NCI-H1436 (cell line): ENCODE results near the gene TARDBP.
"Not testable (repeated sequence)": the region's sequence is repeated elsewhere in the genome, so short reads cannot be mapped to it uniquely, and the experiment has no call there.

Source experiments
- DNase-seq: peaks from one replicate; lab custom pipeline; 2025; lab: John Stamatoyannopoulos, UW

Gene TARDBP

GRCh38 chr1:11042995-11043874 is 30.8 kb downstream of the TARDBP start:
- no peak for DNase-seq

GRCh38 chr1:11044086-11044848 is 31.8 kb downstream of the TARDBP start:
- DNase-seq = no peak

- no peak for DNase-seq
These were observed 32.5 kb downstream of the TARDBP start for GRCh38 chr1:11044849-11045427.

- no peak for DNase-seq
These were observed 33.2 kb downstream of the TARDBP start for GRCh38 chr1:11045428-11046269.

- no peak for DNase-seq
These were observed 33.8 kb downstream of the TARDBP start for GRCh38 chr1:11046270-11046566.

GRCh38 chr1:11046625-11047365 is 34.3 kb downstream of the TARDBP start, which contains the start of gene MASP2:
Gene MASP2, minus strand, starts transcription at chr1:11047239. Its CDS starts 32 bp downstream, at chr1:11047207.
- no peak for DNase-seq

- not testable (repeated sequence) for DNase-seq
These were observed 38.7 kb downstream of the TARDBP start for GRCh38 chr1:11051121-11051520.

GRCh38 chr1:11051781-11052511 is 39.5 kb downstream of the TARDBP start:
- no peak for DNase-seq

GRCh38 chr1:11052839-11053757 is 40.6 kb downstream of the TARDBP start:
- DNase-seq = no peak

GRCh38 chr1:11053758-11054137 is 41.3 kb downstream of the TARDBP start:
- DNase-seq = no peak

- no peak for DNase-seq
These were observed 41.7 kb downstream of the TARDBP start for GRCh38 chr1:11054181-11054580.

GRCh38 chr1:11054666-11055065 is 42.2 kb downstream of the TARDBP start:
- no peak for DNase-seq

- no peak for DNase-seq
These were observed 43.2 kb downstream of the TARDBP start for GRCh38 chr1:11055676-11056075.

GRCh38 chr1:11056504-11056903 is 44.0 kb downstream of the TARDBP start:
- no peak for DNase-seq

- no peak for DNase-seq
These were observed 45.0 kb downstream of the TARDBP start for GRCh38 chr1:11057477-11057876.

- no peak for DNase-seq
These were observed 45.6 kb downstream of the TARDBP start for GRCh38 chr1:11058026-11058425.

- DNase-seq = no peak
These were observed 46.2 kb downstream of the TARDBP start for GRCh38 chr1:11058595-11059154.

- DNase-seq = no peak
These were observed 46.9 kb downstream of the TARDBP start for GRCh38 chr1:11059155-11059967.
